Left ventricle myocardium inferior (tissue), 1 donor: ENCODE data around the gene STK17A. TPM values are rescaled to one million over a fixed set of nuclear protein-coding genes. Genes with fewer than 3 reads are reported as not detected.

Source experiments
- DNase-seq: peaks from one replicate; pipeline ENCODE4 v3.0.0-alpha.2; 2020
- H3K27ac ChIP-seq: fragments of 200-600 bp; replicated peaks from 2 replicates; pipeline ENCODE4 v1.8.0; 2021
- H3K27me3 ChIP-seq: fragments of 200-600 bp; 2 replicates; pipeline ENCODE4 v1.8.0; 2021; ENCODE audit warnings: low read depth
- H3K36me3 ChIP-seq: fragments of 200-600 bp; 2 replicates; pipeline ENCODE4 v1.8.0; 2021
- H3K4me1 ChIP-seq: fragments of 200-600 bp; 2 replicates; pipeline ENCODE4 v1.8.0; 2021
- H3K4me3 ChIP-seq: fragments of 200-600 bp; 2 replicates; pipeline ENCODE4 v1.8.0; 2021; ENCODE audit warnings: mild to moderate bottlenecking, moderate library complexity
- H3K9me3 ChIP-seq: fragments of 200-600 bp; replicated peaks from 2 replicates; pipeline ENCODE4 v1.8.0; 2021
- intact Hi-C: fragments of 100-400 bp; cut with micrococcal nuclease; formaldehyde crosslinking; loops from one replicate; pipeline ENCODE4 v1.11.0; 2022
- total RNA-seq: library from RNA; stranded (reverse); fragmentation: NEBNext Ultra II Directional; extraction: Animal tissue kit (Norgen Biotek cat#: 25700); gene quantifications from one replicate; pipeline ENCODE4 v1.2.1, GENCODE V29; 2021
- TF ChIP-seq, protein P1 (sequence below): fragments of 200-600 bp; IDR thresholded peaks from 2 replicates; pipeline ENCODE4 v1.8.0; 2021; ENCODE audit warnings: antibody characterized with exemption, mild to moderate bottlenecking, borderline replicate concordance
- donor health status: DM: no; HTN: yes; CAD: no; lungs with severe emphysema.

The STK17A gene
- total RNA-seq, 1 donor from 2014 or later, result 32.3 TPM

DNA sequence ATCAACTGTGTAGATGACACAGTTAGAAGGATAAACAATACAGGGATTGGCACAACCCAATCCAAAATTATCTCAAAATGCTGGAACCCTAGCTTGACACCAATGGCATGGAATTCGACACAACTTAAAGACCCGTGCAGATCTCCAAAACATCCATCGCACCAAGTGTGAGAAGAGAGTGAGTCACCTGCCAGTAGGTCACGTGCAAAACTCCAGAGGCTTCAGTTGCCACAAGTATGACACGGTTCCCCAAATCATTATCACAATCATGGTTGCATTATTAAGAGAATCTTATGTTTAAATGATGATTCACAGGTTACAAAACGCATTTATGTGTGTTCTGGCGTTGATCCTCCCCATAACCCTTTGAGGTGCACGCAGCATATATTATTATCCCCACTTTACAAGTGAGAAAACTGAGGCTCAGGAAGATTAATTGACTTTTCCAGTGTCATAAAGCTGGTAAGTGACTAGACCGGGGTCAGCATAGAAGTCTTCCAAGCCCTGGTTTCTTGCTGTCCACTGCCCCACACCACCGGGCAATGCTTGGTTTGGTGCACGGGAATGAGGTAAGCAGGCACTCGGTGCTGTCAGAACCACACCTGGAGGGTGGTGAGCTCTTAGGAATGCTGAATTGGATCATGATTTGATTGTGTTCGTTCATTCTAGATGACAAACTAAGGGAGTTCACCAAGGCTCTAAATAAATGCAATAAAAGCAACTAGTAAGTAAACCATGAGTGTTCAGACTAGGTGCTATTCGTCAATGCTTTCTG lies 23.6 kb upstream of the STK17A start:
- DNase-seq, result no peak
- TF ChIP-seq, protein P1, sequence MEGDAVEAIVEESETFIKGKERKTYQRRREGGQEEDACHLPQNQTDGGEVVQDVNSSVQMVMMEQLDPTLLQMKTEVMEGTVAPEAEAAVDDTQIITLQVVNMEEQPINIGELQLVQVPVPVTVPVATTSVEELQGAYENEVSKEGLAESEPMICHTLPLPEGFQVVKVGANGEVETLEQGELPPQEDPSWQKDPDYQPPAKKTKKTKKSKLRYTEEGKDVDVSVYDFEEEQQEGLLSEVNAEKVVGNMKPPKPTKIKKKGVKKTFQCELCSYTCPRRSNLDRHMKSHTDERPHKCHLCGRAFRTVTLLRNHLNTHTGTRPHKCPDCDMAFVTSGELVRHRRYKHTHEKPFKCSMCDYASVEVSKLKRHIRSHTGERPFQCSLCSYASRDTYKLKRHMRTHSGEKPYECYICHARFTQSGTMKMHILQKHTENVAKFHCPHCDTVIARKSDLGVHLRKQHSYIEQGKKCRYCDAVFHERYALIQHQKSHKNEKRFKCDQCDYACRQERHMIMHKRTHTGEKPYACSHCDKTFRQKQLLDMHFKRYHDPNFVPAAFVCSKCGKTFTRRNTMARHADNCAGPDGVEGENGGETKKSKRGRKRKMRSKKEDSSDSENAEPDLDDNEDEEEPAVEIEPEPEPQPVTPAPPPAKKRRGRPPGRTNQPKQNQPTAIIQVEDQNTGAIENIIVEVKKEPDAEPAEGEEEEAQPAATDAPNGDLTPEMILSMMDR, result no peak
- Histone ChIP-seq H3K27me3 (peaks cover 13% of the 10 kb centered on the region), H3K9me3 (no peaks in the 10 kb centered on the region), H3K4me3 (no peak overlapping the region), H3K36me3 (no peaks in the 10 kb centered on the region), H3K4me1 (peaks cover 8% of the 10 kb centered on the region), H3K27ac (no peak overlapping the region)
- intact Hi-C loops, result no loop called here

GRCh38 chr7:43559946-43560335 lies 23.0 kb upstream of the STK17A start:
- H3K4me3 ChIP-seq, result no peak overlapping the region
- DNase-seq, result no peak
- peaks cover 2% of the 10 kb centered on the region for H3K4me1 ChIP-seq
- no peaks in the 10 kb centered on the region for H3K36me3 ChIP-seq
- peaks cover 13% of the 10 kb centered on the region for H3K27me3 ChIP-seq
- TF ChIP-seq, protein P1, result no peak
- no peak overlapping the region for H3K27ac ChIP-seq
- no peaks in the 10 kb centered on the region for H3K9me3 ChIP-seq
- intact Hi-C loops, result no loop called here

GRCh38 chr7:43560742-43561330 lies 22.1 kb upstream of the STK17A start:
- Histone ChIP-seq H3K4me3 (no peak overlapping the region), H3K27me3 (peaks cover 13% of the 10 kb centered on the region), H3K4me1 (no peaks in the 10 kb centered on the region), H3K9me3 (no peaks in the 10 kb centered on the region), H3K36me3 (no peaks in the 10 kb centered on the region), H3K27ac (no peak overlapping the region)
- intact Hi-C loops, result no loop called here
- DNase-seq, result no peak
- TF ChIP-seq, protein P1, result no peak

GRCh38 chr7:43562383-43562782 lies 20.5 kb upstream of the STK17A start:
- no peak for DNase-seq
- Histone ChIP-seq H3K27me3 (peaks cover 13% of the 10 kb centered on the region), H3K4me1 (no peaks in the 10 kb centered on the region), H3K9me3 (no peaks in the 10 kb centered on the region), H3K27ac (no peak overlapping the region), H3K4me3 (no peak overlapping the region), H3K36me3 (no peaks in the 10 kb centered on the region)
- TF ChIP-seq, protein P1, result no peak
- intact Hi-C loops, result no loop called here

DNA sequence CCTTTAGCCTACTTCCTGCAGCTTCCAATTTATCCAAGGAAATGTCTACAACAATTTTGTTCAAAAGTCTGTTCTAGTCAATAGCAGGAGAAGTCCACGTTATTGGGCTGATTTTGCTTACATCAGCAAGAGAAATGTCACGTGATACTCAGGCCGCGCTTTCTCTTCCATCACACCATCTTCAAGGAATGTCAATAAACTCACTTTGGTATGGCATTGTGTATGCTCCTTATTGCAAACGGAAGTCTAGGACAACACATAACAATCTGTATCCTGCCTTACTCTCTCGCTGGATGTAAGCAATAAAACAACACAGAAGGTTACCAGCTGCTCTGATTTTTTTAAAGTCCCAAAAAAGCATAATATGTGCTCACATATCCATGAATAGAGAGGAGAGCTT lies 17.1 kb upstream of the STK17A start:
- intact Hi-C loops, result no loop called here
- H3K36me3 ChIP-seq, result no peaks in the 10 kb centered on the region
- H3K9me3 ChIP-seq, result no peaks in the 10 kb centered on the region
- no peak for DNase-seq
- TF ChIP-seq, protein P1, result no peak
- H3K4me3 ChIP-seq, result no peak overlapping the region
- peaks cover 13% of the 10 kb centered on the region for H3K27me3 ChIP-seq
- H3K4me1 ChIP-seq, result no peaks in the 10 kb centered on the region
- H3K27ac ChIP-seq, result no peak overlapping the region
